ENCODE measurements around the gene SOX8.
A peak's percentile ranks its signal among the peaks of the same experiment; 100 is the strongest.

Gene SOX8

DNA sequence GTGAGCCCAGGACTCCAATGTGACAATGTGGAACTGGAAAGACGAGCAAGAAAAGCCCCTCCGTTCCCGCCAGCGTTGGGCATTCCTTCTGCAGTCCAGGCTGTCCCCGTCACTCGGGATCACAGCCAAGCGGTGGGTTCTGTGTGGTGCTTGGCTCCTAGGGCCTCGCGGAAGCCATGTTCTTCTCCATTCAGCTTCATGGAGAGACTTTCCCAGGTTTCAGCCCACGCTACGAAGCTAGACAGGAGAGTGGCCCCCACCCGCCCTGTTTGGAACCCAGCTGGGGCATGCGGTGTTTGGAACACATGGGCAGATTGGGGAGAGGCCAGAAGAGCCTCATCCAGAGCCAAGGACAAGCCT is 16.6 kb upstream of the SOX8 start:
- TF ChIP-seq POLR2A (IDR thresholded peaks at IDR 0.05; ENCODE audit: low read depth, low read length), result no peak
- DNase-seq (ENCODE audit: insufficient read length, low spot score), result no peak
- no peak for FAIRE-seq

GRCh38 chr16:965487-965886 is 16.1 kb upstream of the SOX8 start:
- no peak for TF ChIP-seq POLR2A (IDR thresholded peaks at IDR 0.05; ENCODE audit: low read depth, low read length)
- no peak for FAIRE-seq
- no peak for DNase-seq (ENCODE audit: insufficient read length, low spot score)

- no peak for FAIRE-seq
- no peak for DNase-seq (ENCODE audit: insufficient read length, low spot score)
- no peak for TF ChIP-seq POLR2A (IDR thresholded peaks at IDR 0.05; ENCODE audit: low read depth, low read length)
Measured at GRCh38 chr16:966035-966434, 15.5 kb upstream of the SOX8 start.

DNA sequence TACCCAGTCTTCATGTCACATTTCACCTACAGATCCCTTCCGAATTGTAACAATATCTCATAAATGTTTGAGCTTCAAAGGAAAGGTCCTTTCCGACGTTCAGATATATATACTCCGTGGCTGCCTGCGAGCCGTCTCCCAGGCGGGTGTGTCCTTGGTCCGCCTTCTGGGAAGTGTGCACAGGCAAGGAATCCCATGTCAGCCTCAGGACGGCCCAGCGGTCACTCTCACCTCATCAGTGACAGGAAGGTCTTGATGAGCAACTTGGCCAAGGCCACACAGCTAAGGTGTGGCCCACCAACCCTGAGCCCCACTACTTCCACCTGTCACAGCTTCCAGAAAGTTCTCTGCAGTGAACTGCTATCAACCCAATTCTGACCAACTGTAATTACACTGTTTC is 15.1 kb upstream of the SOX8 start:
- DNase-seq (ENCODE audit: insufficient read length, low spot score) (no peak), FAIRE-seq (no peak)
- TF ChIP-seq POLR2A (IDR thresholded peaks at IDR 0.05; ENCODE audit: low read depth, low read length), result no peak

- TF ChIP-seq POLR2A (IDR thresholded peaks at IDR 0.05; ENCODE audit: low read depth, low read length), result no peak
- DNase-seq (ENCODE audit: insufficient read length, low spot score), result no peak
- no peak for FAIRE-seq
Measured at GRCh38 chr16:967077-967541, 14.5 kb upstream of the SOX8 start.

- FAIRE-seq (no peak), DNase-seq (ENCODE audit: insufficient read length, low spot score) (no peak)
- TF ChIP-seq POLR2A (IDR thresholded peaks at IDR 0.05; ENCODE audit: low read depth, low read length), result no peak
Measured at GRCh38 chr16:967546-968295, 13.8 kb upstream of the SOX8 start.

DNA sequence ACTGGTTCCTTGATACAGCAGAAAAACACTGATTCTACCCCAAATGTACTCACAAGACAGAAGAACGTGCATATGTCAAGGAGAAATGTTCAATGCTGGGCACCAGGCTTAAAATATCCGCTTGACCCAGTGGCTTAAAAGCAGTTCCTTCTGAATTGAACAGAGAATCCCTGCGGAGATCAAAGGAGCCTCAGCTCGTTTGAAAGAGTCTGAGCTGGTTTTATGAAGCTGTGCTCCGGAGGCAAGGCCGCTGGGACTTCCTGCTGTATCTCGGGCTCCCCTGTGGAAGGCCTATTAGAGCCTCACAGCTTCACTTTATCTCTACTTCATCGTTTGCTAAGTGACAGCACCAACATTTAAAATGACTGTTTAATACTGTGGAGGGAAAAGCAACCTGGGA is 12.9 kb upstream of the SOX8 start:
- DNase-seq (ENCODE audit: insufficient read length, low spot score), result no peak
- TF ChIP-seq POLR2A (IDR thresholded peaks at IDR 0.05; ENCODE audit: low read depth, low read length), result no peak
- no peak for FAIRE-seq

GRCh38 chr16:969508-970385 is 11.8 kb upstream of the SOX8 start:
- no peak for TF ChIP-seq POLR2A (IDR thresholded peaks at IDR 0.05; ENCODE audit: low read depth, low read length)
- DNase-seq (ENCODE audit: insufficient read length, low spot score) (no peak), FAIRE-seq (no peak)

DNA sequence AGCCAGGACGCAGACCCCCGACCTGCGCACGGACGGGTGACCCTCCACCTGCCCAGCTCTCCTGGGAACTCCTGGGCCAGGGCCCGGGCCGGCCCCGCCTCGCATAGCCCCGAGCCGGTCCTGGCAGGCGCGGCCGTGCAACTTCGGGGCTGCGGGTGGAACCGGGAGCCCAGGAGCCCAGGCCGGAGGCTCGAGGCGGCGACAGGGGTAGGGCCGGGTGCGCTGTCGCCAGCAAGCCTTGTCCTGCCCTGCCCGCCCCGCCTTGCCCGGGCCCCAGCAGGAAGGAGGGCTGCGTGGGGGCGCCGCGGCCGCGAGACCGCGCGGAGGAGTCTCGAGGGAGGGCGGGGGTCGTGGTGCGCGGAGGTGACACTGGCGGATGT is 11.2 kb upstream of the SOX8 start:
- FAIRE-seq (no peak), DNase-seq (ENCODE audit: insufficient read length, low spot score) (no peak)
- no peak for TF ChIP-seq POLR2A (IDR thresholded peaks at IDR 0.05; ENCODE audit: low read depth, low read length)

- TF ChIP-seq POLR2A (IDR thresholded peaks at IDR 0.05; ENCODE audit: low read depth, low read length), result peak; percentile 72
- FAIRE-seq, result no peak
- DNase-seq (ENCODE audit: insufficient read length, low spot score), result peak; percentile 98
Measured at GRCh38 chr16:970766-971581, 10.6 kb upstream of the SOX8 start, which contains the start of gene LMF1. TSS of gene LMF1 (minus strand) at chr16:970984. CDS start at chr16:970980, 4 bp downstream.

GRCh38 chr16:971582-971905 is 10.0 kb upstream of the SOX8 start:
- DNase-seq (ENCODE audit: insufficient read length, low spot score) (no peak), FAIRE-seq (no peak)
- no peak for TF ChIP-seq POLR2A (IDR thresholded peaks at IDR 0.05; ENCODE audit: low read depth, low read length)

GRCh38 chr16:971981-972315 is 9.6 kb upstream of the SOX8 start:
- no peak for TF ChIP-seq POLR2A (IDR thresholded peaks at IDR 0.05; ENCODE audit: low read depth, low read length)
- DNase-seq (ENCODE audit: insufficient read length, low spot score) (no peak), FAIRE-seq (no peak)

GRCh38 chr16:972316-973002 is 9.1 kb upstream of the SOX8 start:
- no peak for FAIRE-seq
- DNase-seq (ENCODE audit: insufficient read length, low spot score), result no peak

DNA sequence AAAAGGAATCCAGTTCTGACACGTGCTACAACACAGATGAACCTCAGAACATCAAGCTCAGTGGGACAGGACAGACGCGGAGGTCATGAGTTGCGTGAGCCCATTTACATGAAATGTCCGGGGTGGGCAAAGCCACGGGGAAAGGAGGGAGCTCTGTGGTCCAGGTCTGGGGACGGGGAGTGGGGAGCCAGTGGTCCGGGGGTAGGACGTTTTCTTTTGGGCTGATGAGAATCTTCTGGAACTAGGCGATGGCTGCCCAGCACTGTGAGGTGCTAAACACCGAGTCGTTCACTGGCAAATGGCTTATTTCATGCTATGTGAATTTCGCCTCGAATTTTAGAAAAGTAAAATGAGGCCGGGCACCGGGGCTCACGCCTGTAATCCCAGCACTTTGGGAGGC is 8.2 kb upstream of the SOX8 start:
- TF ChIP-seq POLR2A (IDR thresholded peaks at IDR 0.05; ENCODE audit: low read depth, low read length), result no peak
- FAIRE-seq (no peak), DNase-seq (ENCODE audit: insufficient read length, low spot score) (no peak)

More at GRCh38 chr16:972316-973002, 9.1 kb upstream of the SOX8 start:
- no peak for TF ChIP-seq POLR2A (IDR thresholded peaks at IDR 0.05; ENCODE audit: low read depth, low read length)
